Stromal cell of bone marrow (primary cell): ENCODE results near the gene TPM4.
"Not testable (repeated sequence)": the region's sequence is repeated elsewhere in the genome, so short reads cannot be mapped to it uniquely, and the experiment has no call there.

Experiments used
- DNase-seq: peaks from one replicate; pipeline ENCODE4 v3.0.0-alpha.2; 2012; ENCODE audit warnings: low read depth

Gene TPM4

DNA sequence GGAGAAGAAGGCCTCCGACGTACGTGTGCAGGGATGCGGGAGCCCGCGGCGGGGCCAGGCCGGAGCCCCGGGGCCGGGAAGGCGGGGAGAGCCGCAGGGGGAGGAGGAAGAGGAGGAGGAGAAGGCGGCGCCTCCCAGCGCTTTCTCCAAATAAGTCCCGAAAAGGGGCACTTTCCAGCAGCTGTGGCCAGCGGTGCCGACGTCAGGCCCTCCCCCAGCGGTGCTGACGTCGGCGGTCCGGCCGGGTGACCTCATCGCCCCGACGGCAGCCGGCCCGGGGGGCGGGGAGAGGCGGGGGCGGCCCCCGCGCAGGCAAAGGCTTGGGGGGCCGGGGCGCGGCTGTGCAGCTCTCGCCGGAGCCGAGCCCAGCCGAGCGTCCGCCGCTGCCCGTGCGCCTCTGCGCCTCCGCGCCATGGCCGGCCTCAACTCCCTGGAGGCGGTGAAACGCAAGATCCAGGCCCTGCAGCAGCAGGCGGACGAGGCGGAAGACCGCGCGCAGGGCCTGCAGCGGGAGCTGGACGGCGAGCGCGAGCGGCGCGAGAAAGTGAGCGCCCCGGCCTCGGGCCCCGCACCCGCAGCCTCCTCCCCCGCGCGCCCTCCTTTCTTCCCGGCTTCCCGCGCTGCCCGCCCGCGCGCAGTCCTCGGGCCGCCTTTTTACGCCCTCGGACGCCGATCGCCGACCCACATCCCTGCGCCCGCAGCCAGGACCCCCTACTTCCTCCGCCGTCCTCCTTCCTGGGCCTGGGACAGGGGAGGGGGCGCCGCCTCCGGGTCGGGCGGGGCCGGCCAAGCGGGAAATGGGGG lies at the start of gene TPM4:
TPM4 (plus strand) TSS at position 342 of the 804 bp plus-strand sequence; CDS start at position 413, 71 bp downstream.
- DNase-seq = peak; percentile 94

DNA sequence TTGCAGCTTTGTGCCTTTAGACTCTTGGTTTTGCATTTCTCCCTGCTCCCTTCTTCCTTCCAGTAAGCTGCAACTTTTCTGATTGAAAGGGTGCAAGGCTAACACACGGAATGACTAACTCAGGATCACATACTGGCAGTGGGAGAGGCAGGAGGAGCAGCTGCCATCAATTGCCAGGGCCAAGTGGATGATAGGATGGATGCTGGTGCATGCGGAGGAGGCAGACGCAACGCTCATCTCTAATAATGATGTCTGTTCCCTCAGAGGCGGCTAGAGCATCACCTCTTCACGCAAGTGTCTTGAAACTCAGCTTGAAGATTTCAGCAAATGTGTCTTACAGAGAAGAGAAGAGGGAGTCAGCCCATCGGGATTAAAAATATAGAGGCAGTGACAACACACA lies 49.5 kb upstream of the TPM4 start:
- DNase-seq = no peak

DNA sequence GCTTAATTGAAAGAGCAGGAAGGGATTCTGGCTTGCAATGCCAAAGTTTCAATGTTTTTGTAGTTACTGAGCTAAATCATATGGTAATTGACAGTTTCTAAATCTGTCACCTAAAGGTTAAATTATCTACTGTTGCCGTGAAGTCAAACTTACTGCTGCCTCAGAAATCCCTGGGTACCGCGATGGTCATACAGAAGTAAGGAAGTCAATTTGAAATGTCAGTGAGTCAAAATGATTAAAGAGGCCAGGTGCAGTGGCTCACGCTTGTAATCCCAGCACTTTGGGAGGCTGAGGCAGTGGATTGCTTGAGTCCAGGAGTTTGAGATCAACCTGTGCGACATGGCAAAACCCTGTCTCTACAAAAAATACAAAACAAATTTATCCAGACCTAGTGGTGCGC lies 48.8 kb upstream of the TPM4 start:
- no peak for DNase-seq

DNA sequence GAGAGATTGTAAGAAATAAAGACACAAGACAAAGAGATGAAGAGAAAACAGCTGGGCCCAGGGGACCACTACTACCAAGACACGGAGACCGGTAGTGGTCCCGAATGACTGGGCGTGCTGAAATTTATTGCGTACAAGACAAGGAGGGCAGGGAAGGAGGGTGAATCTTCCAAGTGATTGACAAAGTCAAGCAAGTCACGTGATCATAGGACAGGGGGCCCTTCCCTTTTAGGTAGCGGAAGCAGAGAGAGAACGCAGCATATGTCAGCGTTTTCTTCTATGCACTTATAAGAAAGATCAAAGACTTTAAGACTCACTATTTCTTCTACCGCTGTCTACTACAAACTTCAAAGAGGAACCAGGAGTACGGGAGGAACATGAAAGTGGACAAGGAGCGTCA lies 46.1 kb upstream of the TPM4 start:
- DNase-seq = not testable (repeated sequence)

DNA sequence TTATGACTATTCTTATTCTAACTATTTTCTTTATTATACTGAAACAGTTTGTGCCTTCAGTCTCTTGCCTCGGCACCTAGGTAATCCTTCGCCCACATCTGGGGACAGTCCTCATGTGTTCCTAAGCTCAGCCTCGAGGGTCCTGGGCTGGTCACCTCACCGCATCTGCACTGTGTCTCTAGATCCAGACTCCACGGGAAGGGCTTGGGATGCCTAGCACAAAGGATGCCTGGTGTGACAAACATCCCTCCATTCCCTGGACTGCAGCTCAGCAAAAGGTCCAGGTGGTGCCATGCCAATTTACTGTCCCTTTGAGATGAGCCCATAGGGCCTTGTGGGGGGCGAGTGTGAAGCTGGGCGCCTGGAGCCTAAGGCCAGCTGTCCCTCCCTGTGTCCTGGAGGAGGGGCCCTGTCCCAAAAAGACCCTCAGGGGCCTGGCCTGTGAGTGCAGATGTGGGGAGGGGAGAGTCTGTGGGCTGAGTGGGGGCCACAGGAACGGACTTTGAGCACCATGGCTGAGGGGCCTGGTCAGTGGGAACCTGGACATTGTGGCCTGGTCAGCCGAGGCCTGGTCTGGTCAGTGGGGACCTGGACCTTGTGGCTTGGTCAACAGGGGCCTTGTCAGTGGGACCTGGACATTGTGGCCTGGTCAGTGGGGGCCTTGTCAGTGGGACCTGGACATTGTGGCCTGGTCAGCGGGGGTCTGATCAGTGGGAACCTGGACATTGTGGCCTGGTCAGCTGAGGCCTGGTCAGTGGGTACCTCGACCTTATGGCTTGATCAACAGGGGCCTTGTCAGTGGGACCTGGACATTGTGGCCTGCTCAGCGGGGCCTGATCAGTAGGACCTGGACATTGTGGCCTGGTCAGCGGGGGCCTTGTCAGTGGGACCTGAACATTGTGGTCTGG lies 45.1 kb upstream of the TPM4 start:
- DNase-seq = no peak

DNA sequence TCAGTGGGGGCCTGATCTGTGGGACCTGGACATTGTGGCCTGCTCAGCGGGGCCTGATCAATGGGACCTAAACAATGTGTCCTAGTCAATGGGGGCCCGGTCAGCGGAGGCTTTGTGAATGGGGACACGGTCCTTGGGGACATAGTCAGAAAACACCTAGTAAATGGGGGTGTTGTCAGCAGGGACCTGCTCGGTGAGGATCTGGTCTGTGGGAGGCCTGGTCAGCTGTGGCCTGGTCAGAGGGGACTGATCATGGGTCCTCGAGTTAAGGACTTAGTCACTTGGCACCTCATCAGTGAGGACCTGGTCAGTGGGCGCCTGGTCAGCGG lies 44.5 kb upstream of the TPM4 start:
- DNase-seq = no peak

DNA sequence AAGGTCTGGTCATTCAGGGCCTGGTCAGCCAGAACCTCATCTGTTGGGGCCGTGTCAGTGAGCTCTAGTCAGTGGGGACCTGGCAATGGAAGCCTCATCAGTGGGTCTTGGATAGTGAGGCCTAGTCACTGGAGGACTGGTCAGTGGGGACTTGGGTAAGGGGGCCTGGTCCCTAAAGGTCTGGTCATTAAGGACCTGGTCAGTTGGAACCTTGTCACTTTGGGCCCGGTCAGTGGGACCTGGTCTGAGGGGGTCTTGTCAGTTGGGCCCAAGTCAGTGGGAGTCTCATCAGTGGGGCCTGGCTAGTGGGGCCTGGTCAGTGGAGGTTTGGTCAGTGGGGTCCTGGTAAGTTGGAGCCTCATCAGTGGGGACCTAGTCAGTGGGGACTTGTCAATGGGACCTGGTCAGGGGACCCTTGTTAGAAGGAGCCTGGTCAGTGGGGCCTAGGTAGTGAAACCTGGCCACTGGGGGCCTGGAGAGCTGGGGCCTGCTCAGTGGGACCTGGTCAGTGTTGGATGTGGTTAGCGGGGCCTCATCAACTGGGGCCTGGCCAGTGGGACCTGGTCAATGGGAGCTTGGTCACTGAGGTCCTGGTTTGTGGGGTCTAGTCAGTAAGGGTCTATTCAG lies 43.7 kb upstream of the TPM4 start:
- DNase-seq = no peak

DNA sequence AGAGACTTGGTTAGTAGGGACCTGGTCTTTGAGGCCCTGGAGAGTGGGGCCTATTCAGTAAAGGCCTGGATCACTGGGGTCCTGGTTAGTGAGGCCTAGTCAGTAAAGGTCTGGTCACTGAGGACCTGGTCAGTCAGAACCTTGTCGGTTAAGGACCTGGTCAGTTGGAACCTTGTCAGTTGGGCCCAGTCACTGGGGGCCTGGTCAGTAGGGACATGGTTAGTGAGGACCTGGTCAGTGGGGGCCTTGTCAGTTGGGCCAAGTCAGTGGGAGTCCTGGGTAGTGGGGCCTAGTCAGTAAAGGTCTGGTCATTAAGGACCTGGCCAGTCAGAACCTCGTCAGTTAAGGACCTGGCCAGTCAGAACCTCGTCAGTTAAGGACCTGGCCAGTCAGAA lies 43.2 kb upstream of the TPM4 start:
- no peak for DNase-seq

DNA sequence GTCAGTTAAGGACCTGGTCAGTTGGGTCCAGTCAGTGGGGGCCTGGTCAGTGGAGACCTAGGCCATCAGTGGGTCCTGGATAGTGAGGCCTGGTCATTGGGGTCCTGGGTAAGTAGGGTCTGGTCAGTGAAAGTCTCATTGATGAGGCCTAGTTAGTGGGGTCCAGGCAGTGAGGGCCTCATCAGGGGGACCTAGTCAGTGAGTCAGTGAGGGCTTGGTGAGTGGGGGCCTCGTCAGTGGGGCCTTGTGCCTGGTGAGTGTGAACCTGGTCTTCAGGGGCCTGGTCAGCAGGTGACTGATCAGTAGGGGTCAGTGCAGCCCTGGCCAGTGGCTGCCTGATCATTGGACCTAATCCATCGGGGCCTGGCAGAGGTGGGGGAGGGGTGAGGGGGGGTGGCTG lies 42.6 kb upstream of the TPM4 start:
- DNase-seq = no peak

DNA sequence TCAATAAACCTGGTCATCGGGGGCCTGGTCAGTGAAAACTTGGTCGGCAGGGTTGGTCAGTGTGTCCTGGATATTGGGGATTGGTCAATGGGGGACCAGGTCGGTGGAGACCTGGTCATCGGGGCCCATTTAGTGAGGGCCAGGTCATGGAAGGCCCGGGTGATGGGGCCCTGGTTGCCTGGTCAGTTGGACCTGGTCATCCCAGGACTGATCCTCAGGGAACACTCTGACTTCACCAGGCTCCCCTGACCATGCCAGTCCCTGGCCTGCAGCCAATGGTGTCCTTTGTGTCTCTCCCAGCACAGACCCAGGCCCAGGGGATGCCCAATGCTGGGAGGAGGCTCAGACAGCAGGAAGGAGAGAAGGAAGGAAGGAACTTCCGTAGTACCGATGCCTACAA lies 42.1 kb upstream of the TPM4 start:
- DNase-seq = no peak

DNA sequence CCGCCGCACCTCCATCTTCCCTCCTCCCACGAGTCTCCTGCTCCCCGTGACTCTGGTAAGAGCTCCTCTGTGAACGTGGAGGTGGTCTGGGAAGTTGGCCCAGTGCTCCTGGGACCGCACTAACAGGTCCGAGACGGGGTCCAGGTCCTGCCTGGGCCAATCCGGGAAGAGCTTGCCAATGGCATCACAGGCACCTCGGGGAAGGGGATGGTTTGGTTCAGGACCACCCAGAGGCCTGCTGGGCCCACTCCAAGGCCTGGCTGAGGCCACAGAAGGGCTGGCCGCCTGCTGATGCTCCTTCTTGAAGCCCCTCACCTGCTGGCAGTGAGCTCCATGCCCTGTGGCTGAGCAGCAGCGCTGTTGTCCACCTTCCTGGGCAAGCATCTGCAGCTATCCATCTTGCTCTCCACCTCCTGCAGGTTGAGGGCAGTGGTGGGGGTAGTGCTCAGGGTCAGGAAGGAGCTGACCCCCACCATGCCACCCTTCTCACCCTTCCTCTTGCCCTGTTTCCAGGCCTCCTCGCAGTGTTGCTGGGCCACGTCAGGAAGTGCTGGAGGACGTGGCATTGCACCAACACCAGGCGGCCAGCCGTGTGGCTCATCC lies 41.2 kb upstream of the TPM4 start:
- no peak for DNase-seq

DNA sequence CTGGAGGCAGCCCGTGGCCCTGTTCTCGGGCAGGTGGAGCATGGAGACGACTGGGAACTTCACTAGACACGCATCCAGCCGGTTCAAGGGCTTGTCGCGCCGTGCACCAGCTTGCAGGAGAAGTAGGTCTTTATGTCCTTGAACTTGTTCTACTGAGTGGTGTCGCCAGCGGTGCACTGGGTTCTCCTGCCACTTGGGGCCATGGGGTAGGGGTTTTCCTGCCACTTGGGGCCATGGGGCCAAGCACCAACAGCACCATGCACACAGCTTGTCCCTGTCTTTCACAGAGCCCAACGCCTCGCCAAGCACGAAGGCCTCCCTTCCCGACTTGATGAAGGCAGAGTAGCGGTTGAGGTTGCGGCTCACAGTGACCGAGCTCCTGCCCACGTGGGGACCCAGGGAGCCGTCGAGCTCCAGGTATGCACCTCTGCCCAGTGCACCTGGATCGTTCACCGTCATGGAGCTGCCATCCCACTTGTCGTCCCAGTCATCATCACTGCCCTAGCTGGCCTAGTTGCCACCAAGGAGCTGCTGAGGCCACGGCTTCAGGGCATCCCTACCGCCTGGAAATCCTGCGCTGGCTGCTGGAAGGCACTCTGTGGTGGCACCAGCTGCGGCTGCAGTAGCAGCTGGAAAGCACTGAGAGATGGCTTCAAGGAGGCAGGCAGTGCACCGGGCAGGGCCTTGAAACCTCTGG lies 40.5 kb upstream of the TPM4 start:
- no peak for DNase-seq

DNA sequence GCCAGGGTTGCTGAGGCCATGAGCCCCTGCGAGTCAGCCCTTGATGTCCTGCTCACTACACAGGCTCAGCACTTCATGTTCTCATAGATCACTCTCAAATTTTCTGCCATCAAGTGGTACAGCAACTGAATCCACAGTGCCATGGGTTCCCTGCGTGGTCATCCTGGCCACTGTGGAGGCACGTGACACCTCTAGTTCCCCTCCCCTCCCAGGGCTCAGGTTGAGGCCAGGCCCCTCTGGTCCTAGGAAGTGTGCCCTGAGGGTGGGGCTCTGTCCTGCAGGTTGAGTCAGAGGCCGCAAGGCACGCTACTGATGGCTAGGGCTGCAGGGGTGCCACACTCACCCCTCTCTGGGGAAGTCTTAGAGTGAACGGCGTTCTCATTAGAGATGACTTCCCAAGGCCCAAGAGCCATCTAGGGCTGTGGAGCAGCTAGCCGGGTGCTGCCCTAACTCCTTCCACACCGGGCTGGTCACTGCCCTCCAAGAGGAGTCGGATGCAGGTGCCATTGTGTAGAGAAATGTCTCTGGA lies 39.8 kb upstream of the TPM4 start:
- DNase-seq = no peak

DNA sequence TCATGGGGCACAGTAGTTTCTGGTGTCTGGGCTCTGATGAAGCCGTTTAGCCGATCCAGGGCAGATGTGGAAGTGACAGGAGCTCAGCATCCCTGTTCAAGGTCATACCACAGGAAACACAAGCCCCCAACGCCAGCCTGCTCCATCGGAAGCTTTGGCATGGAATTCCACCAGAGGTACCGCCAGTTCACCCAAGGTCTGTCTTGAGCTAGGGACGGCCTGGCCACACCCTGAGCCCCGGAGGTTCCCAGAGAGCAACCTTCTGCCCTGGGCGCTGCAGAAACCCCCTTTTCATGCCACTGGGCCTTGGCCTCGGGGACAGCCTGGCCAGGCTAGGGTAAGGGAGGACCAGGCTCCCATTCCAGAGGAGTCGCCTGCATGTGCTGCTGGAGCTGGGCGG lies 39.4 kb upstream of the TPM4 start:
- no peak for DNase-seq

DNA sequence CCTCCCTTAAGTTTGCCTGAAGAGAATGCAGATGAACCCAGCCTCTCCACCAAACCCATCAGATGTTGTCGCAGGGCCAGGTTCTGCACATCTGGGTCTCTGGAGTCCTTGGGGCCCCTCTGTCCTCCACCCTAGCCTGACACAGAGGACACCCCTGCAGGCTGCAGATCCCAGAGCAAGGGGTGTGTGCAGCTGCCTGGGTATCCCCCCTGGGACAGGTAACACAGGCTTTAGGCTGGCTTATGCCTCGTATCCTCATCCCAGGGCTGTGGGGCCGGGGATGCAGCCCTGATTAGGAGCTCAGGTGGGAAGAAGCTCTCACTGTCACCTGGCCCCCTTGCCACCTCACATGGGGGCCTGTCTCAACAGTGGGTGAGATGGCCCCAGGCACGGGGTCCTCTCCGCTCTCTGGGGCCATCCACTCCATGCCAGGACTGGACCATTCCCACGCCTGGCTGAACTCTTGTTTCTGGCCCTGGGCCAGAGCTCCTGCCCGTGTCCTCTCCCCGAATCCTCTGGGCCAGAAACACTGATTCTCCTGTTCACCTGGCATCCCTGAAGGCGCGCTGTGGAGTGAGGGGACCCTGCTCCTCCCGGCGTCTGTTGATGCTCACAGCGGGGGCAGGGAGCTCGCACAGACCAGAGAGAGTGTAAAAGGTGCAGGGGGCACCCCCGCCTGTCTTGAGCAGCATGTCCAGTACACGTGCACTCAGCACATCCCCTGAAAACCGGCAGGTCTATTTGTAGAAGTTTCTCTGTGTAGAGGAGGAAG lies 38.7 kb upstream of the TPM4 start:
- no peak for DNase-seq

DNA sequence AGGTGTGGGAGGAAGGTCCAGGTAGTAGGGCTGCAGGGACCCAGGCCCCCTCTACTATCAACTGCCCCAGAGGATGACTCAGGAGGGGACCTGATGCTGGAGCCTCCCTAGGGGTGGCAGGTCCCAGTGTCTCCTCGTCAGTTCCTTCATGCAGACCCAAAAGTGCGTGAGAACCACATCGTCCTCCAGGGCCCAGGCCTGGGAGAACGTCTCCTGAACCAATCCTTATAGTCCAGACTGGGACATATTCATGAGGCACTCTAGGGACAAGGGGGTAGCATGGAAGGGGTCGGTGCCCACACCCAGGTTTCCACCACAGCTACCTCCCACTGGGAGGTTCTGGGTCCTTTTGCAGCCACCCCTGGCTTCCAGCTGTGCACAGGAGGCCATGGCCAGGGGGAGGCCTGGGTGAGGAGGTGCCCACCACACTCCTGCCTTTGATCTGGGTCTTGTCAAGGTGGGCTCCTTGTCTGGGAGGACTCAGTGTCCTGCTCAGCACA lies 38.0 kb upstream of the TPM4 start:
- no peak for DNase-seq

DNA sequence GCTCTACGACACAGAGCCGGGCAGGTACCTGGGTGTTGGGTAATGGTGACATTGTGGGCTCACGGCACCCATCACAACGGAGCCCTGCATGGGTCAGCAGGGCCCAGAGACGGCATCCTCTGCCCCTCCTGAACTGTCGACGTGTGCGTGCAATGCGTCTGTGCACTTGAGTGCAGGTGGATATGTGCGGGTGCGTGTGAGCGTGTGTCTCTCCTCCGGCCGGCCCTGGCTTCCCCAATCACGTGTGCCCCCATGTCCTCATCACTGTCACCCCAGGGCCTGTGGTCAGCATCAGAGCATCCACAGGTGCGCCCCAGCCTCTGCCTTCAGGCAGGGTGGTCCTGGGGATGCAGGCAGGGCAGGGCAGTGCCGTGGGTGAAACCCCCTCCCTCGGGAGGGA lies 37.2 kb upstream of the TPM4 start:
- no peak for DNase-seq

DNA sequence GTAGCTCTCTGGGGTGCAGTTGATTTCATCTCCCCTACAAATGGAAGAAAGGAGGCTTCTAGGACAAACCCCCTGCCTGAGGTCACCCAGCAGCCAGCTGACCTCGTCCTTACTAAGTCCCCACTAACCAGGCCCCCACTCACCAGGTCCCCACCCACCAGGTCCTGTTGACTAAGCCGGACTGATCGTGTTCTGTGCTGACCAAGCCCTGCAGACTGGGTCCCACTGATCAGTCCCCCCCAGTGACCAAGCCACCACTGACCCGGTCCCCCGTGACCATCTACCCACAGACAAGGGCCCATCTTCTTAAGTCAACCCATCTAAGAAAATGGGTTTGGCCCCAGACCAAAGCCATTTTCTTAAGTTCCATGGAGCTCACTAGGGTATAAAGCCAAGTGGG lies 36.8 kb upstream of the TPM4 start:
- DNase-seq = no peak

DNA sequence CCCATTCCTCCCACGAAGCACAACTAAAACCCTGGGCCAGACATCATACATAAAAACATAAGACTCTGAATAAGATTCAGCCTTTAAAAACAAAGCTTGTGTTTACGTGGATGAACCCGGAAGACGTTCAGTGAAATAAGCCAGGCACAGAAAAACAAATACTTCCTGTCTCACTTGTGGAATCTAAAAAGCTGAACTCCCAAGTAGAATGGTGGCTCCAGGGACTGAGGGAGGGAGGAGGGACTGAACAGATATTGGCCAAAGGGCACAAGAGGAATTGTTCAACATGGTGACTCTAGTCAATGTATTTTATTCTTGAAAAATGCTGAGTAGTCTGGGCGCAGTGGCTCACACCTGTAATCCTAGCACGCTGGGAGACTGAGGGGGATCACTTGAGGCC lies 35.7 kb upstream of the TPM4 start:
- DNase-seq = peak; percentile 25

DNA sequence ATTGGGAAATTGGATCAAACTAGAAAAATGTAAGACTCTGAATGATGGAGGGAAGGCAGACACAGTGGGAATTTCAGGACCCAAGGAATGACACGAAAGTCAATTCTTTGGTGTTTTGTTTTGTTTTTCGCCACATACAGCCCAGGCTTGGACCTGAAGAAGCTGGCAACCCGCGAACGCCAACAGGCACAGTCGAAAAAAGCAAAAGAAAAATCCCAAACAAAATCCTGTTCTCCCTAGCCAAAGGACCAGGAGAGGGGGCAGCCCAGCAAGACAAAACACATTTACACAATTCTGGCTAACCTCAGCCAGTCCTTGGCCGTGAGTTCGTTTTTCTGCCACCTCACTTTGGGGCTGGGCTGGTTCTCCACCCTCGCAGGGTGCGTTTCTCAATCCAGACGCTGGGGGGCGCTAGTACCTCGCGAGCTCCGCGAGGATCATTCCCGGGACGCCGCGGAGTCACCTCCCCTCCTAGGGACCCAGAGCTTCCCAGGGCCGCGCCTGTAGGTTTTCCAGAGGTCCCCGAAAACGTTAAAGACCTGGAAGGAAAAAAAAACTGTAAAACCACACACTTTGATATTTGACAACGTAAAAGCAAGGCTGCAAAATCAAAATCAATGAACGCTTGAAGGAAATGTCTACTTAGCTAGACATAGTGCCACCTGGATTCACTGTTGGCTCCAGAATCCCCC lies 34.9 kb upstream of the TPM4 start:
- DNase-seq = peak; percentile 54
